NCI-H1048 (cell line): ENCODE results near the gene CD69.
"Not testable (repeated sequence)": the region's sequence is repeated elsewhere in the genome, so short reads cannot be mapped to it uniquely, and the experiment has no call there.

Source experiments
- DNase-seq: peaks from one replicate; lab custom pipeline; 2025; lab: John Stamatoyannopoulos, UW

Gene CD69

DNA sequence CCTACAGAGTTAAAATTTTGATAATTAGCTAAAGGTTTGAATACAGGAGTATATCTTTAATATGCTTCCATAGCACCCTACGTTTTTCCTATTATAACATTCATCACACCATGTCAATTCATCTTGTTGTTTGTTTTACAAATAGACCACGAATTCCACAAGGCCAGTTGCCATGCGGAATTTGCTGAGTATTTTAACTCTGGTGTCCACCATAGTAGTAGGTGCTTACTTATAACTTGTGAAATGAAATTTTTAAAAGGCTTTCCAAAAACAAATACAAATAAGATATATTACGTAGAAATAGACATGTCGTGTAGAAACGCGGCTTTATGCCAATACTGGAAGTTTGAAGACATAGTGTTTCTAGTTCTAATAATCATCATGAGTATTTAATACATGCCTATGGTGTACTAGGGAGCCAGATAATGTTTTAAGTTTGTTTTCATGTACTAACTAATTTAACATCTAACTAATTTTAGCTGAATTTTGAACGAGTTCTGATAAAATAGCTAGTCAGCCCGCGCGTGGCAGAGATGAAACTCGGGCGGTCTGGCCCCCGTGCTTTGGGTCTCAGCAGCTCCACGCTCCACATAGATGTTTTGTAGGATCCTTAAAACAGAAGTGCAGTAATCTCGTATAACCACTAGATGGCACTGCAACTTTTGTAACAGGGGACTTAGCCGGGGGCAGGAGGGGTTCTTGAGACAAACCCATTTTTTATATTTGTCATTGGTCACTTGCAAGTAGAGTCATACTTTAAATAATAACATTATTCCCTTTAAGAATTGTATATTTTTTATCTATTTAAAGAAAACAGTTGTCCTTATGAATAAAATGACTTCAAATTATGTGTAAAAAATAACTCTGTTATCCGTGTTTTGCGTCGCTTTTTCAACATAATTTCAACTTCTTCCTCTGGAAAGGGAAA is 10.2 kb downstream of the CD69 start:
- peak; percentile 42 for DNase-seq

DNA sequence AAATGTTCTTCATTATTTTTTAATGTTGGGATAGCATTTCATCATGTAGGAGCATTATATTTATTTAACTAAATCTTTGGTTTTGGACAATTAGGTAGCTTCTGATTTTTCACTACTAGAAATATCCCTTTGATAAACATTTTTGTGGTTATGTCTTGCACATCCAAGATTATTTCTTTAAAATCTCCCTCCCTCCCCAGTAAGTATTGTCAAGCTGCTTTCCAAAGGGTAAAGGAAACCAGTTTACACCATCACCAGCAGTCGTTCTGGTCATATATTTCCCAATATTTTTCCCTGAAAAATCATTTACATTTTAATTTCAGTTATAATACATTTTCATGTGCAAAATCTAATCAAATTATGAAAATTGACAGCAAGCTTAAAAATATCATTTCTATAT is 11.1 kb downstream of the CD69 start:
- no peak for DNase-seq

DNA sequence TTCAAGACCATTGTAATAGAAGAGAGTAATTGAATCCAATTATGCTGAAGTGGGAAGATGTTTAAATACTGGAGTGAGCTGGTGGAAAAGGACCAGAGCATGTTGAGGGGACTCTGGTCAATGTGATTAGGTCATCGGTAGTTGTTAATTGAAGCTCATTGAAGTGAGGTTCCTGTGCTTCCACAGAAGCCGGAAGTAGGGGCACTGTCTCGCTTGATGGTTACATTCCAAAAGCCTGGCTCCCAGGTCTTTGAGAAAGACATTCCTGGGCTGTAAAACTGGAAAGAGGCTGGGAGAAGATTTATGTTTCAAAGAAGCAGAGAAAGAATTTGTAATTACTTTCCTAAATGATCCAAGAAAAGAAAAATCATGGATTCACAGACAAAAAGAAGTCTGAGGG is 15.5 kb downstream of the CD69 start:
- no peak for DNase-seq

DNA sequence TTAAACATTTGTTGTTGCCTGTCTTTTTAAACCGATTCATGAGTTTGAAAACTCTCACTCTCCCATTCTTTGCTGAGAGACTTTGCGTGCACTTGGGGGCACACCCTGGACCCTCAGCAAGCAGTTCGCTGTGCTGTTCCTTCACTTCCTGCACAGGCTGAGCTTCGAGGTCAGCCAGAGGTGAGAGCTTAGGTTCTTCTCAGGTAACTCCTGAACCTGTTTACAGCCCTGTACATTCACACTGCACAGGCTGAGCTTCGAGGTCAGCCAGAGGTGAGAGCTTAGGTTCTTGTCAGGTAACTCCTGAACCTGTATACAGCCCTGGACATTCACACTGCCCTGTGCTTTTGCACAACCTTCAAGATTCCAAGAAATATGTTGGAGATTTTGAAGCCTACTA is 18.0 kb downstream of the CD69 start:
- no peak for DNase-seq

DNA sequence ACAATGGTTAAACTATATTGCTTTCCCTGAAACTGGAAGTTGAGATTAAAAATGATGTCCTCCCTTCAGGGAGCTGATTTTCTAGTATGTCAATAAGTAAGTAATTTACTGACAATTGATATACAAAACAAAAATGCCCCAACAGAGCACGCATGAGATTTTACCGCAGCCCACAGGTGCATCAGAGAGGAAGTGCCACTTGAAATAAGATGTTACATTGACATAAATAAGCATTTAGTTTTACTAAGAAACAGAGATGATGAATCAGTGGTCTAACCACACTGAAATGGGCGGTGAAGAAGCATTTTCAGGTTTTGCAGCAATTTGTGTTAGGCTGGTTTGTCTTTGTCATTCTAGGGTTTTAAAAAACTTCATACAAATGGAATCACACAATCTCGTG is 19.0 kb downstream of the CD69 start:
- no peak for DNase-seq

DNA sequence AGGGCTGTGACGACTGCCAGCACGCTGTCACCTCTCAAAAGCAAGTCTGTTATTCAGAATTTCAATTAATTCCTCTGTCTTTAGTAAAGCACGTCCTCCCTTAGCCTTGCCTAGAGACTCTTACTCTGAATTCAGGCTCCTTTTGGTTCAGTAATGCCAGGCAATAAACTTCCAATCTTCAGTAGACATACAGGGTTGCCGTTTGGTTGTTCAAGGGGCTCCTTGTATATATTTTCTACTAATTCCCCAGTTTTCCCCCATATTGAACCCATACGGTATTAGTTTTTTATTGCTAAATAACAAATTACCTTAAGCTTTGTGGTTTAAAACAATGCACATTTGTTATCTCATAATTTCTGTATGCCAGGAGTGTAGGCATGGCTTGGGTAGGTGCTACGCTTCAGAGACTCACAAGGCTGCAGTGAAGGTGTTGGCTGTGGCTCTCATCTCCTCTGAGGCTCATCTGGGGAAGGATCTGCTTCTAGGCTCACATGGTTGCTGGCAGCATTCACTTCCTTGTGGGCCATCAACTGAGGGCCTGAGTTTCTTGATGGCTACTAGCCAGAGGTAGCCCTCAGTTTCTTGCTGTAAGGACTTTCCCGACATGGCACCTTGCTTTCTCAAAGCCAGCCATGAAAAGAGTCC is 20.5 kb downstream of the CD69 start:
- DNase-seq, result no peak

DNA sequence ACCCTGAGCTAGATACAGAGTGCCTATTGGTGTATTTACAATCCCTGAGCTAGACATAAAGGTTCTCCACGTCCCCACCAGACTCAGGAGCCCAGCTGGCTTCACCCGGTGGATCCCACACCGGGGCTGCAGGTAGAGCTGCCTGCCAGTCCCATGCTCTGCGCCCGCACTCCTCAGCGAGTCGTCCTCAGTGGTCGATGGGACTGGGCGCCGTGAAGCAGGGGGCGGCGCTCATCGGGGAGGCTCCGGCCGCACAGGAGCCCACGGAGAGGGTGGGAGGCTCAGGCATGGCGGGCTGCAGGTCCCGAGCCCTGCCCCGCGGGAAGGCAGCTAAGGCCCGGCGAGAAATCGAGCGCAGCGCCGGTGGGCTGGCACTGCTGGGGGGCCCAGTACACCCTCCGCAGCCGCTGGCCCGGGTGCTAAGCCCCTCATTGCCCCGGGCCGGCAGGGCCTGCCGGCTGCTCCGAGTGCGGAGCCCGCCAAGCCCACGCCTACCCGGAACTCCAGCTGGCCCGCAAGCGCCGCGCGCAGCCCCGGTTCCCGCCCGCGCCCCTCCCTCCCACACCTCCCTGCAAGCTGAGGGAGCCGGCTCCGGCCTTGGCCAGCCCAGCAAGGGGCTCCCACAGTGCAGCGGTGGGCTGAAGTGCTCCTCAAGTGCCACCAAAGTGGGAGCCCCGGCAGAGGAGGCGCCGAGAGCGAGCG is 21.1 kb downstream of the CD69 start:
- not testable (repeated sequence) for DNase-seq

DNA sequence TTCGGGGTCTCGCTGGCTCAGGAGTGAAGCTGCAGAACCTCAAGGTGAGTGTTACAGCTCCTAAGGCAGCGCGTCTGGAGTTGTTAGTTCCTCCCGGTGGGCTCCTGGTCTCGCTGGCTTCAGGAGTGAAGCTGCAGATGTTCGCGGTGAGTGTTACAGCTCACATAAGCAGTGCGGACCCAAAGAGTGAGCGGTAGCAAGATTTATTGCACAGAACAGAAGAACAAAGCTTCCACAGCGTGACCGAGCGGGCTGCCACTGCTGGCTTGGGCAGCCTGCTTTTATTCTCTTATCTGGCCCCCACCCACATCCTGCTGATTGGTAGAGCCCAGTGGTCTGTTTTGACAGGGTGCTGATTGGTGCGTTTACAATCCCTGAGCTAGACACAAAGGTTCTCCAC is 21.8 kb downstream of the CD69 start:
- DNase-seq, result not testable (repeated sequence)

DNA sequence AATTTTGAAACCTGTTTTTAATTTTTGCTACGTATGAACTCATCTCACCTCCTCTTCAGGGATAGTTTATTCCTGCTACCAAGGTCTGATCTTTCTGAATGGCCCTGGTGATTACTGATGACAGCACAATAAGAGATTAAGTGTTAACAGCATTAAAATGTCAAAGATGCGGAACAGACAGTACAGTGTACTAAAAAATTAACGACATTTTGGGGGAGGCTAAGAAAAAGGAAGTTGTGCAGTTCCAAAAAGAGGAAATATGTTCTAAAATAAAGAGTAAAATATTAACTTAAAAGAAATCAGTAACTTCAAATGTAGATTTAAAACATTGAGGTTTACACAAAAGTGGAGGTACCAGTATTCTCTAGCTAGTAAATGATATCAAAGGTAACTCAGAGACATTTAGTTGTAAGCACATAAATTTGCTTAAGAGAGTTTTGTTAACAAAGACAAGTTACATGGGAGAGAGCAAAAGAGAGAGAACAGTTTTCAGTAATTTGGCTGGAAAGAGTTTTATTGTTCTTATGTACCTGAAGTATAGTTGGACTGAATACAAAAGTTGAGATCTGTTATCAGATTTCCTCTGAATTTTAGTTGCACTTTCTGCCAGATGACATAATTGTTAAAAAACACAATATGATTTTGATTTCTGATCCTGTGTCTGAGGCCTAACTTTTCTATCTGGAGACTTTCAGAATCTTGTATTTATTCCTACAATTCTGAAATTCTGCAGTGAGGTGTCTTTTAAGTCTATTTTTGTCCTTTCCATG is 23.6 kb downstream of the CD69 start:
- no peak for DNase-seq

DNA sequence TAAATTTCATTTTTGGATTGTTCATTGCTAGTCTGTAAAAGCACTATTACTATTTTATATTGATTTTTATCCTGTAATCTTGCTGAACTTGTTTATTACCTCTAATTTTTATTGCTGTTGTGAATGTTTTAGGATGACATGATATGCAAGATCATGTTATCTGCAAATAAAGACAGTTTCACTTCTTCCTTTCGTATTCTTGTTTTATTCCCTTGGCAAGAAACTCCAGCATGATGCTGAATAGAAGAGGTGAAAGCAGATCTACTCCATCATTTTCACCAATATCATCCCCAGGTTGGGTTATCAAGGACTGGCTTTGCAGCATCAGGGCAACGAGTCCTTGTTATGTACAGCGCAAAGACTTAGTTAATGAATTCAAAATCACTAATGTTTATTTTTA is 25.1 kb downstream of the CD69 start:
- no peak for DNase-seq

DNA sequence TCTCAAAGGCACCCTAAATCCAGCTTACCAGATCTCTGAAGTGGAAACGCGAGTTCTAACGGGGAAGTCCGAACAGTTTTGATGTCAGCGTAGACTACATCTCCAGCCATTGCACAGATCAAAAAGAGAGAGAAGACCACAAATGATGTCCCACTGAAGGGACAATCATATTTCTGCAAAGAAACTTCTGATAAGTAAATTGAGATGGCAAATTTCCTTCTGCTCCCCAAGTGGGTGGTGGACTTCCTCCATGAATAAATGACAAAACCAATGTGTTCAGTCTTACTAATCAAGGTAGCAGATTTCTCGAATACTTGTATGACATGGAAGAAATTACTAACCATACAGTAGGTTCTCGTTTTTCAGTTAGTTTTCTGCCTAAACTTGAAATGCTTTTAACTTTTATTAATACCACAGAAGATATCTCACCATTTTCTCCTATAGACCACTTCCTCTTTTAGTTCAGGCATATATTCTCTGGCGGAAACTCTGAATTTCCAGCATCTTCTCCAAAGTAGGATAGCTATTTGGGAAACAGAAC is 27.7 kb downstream of the CD69 start, which contains the start of gene CLECL1:
CLECL1 (minus strand) TSS at position 177 of the 541 bp plus-strand sequence.
- no peak for DNase-seq

DNA sequence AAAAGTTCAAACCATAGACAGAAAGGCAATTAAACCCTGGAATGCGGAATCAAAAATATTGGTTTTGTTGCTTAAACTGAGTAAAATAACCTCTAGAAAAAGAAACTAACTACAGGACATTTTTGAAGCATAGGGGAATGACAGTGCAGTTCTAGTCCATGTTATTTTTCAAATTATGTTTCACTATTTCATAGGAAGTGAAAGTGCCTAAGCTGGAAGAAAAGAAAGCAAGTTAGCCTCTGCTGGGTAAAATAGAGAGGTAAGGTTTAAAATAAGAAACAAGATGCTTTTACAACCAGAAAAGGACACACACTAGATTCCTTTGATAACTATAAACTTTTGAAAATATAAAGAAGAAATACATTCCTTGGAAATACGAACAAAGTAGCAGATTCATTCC is 28.9 kb downstream of the CD69 start:
- no peak for DNase-seq

DNA sequence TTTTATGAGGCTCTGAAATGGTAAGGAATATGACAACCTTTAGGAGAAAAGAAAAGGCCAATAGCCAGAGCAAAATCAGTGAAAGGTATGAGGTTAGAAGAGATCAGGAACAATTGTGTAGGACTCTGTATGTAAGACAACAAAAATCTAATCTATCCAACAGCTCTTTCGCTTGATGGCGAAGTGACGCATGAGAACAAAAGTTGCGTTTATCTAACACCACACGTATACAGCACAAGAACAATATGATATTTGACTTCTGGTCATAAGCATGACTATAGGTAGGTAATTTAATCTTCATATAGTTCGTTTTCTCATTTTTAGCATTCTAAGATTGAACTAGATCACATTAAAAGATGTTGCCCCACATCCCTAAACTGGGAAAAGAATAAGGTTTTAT is 29.3 kb downstream of the CD69 start:
- DNase-seq, result no peak

DNA sequence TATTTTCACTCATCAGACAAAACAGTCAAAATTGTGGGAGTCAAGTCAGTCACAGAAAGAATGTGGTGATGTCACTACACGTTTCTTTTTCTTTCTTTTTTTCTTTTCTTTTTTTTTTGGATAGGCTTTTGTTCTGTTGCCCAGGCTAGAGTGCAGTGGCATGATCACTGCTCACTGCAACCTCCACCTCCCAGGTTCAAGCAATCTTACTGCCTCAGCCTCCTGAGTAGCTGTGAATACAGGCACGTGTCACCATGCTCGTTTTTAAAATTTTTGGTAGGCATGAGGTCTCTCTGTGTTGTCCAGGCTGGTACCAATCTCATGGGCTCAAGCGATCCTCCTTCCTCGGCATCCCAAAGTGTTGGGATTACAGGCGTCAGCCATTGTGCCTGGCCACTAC is 30.1 kb downstream of the CD69 start:
- DNase-seq, result no peak

DNA sequence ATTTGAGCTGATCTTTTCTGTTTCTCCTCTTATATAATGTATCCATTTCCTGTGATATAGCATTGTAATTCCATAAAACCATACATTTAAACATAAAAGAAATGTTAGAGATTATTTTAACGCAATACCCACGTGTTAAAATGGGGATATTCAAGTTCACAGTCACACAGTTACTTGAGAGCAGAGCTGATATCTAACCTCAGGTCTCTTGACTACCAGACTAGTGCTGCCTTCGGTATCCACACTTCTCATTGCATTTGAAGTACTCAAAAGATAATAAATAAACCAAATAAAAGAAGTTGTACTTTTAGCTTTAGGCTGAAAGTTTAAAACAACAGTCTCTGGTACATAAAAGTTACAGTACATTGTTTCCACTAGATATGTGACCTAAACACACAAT is 30.7 kb downstream of the CD69 start:
- no peak for DNase-seq

DNA sequence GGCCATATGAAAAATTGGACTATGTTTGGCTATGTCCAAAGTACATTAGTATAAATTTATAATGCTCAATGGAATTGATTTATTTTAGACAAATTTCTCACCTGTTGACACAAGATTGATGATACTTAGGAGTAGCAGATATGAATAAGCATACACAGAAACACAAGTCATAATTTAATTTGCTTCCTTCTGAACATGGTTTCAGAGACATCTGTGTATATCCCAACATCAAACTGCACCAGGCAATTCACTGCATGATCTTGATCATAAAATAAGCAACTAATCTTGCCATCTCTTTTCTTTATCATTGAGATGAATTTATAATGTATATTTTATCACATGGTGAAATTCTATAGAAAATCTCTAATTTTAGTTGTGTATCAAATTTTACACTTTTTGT is 31.6 kb downstream of the CD69 start:
- DNase-seq, result no peak

DNA sequence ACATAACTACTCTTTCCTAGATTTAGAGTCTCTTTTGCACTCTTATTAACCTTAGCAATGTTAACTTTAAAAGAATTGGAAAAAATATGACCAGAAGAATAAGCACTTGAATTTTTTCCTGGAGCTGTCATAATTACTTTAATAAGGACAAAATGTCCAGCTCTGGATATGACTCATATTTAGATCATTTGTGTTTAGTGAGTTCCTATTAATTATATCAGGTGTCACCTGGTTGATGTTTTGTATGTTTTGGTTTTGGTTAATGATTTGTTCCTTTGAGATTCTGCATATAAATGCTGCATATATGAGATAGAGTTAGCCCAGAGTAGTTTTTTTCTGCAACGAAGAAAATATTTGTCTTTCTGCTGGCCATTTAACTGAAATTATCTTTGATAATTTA is 32.9 kb downstream of the CD69 start:
- DNase-seq, result no peak

DNA sequence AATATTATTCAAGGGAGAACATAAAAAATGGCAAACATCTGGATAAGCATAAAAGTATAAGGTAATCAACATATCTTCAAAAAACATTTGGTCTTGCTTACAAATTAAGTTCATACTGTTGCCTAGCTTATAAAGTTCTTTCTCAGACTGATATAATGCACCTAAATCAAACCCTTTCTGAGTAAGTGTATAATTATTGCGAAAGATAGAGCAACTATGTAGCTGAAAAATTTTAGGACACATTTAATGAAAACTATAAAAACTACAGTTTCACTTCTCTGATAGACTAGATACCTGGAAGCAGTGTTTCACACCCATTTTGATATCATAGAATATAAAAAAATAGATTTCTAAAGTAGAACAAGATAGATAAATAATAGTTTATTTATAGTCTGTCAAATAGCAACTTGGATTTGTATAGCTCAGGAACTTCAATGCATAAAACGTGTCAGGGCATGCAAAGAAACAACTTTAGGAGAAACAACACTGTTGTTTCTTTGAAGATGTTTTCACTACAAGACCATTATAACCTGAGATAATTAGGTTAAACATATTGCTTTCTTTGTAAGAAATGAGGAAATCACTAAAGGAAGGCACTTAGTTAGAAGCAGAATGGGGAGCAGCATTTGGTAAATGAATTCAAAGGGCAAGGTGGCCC is 35.4 kb downstream of the CD69 start:
- no peak for DNase-seq

DNA sequence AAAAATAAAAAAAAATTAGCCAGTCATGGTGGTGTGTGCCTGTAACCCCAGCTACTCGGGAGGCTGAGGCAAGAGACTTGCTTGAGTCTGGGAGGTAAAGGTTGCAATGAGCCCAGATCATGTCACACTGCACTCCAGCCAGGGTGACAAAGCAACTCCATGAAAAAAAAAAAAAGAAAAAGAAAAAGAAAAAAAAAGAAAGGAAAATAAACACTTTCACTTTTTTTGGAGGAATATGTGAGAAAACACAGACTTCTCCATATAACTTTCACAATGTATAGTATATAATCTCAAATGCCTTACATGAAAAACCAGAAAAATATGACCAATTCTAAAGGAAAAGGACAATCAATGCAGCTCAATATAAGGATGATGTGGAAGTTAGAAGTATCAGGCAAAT is 36.7 kb downstream of the CD69 start:
- DNase-seq, result no peak

DNA sequence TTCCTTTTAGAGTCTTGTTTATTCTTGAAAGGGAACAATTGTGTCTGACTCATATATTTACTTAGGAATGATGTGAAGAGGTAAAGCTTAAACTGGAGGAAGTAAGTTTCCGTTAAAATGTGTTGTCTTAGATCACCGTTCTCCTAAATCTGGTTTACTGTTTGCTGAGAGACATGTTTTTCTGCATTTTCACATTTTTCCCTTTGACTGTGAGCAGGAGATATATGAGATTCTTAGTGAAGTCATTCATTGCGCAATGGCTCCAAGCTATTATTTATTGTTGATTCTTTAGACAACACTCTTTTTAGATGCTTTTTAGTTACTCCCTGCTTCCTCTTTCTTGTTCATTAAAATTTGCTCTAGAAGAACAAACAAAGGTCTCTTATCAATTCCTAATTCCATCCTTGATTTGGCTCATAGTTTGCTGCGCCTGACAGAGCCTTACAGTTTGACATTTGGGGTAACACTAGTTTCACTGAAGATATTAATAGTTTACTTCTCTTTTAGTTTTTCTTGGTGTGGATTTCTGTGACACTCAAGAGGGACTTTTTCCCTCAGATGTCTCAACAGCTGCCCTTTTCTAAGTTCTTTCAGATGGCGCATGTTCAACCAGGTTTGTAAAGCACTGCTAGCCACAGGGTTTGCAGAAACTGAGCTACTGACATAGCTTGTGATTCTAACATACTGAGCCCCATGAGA is 39.2 kb downstream of the CD69 start:
- DNase-seq, result no peak

DNA sequence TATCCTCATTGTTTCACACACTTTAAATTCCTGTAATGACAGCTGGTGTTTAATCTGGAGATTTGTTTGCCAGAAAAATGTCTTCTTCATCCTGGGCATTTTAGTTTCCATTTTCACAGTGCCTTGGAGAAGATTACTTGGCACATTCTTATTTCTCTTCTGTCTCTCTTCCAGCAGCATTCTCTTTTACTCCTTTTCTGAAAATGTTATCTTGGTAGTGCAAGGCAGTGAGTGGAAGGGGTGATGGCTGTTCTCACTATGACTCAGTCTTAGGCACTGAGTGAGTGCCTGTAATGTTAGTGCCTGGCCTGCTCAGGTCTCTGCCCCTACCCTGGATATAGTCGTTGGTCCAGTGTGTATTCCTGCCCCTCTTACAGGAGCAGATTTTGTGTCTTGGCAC is 40.9 kb downstream of the CD69 start:
- no peak for DNase-seq
